LNCaP clone FGC (cell line): Measurements from ENCODE around the gene SEMA3F.

Experiments used
- DNase-seq: peaks from one replicate; pipeline ENCODE4 v3.0.0-alpha.2; 2011; ENCODE audit warnings: low read depth
- H3K4me3 ChIP-seq: 2 replicates; pipeline ENCODE4 v1.5.1; 2011; ENCODE audit warnings: mild to moderate bottlenecking, low read depth, low read length, control low read depth
- CTCF ChIP-seq: IDR thresholded peaks from 2 replicates; pipeline ENCODE4 v1.5.1; 2012; ENCODE audit warnings: mild to moderate bottlenecking; ENCODE audit not compliant: control insufficient read depth, insufficient read depth; ENCODE audit errors: extremely low read depth

SEMA3F gene

GRCh38 chr3:50138266-50139200 is 16.6 kb upstream of the SEMA3F start:
- no peak for DNase-seq
- TF ChIP-seq CTCF, result no peak
- H3K4me3 ChIP-seq, result no peak overlapping the region

- no peak for DNase-seq
- TF ChIP-seq CTCF, result no peak
- H3K4me3 ChIP-seq, result no peak overlapping the region
Observed at GRCh38 chr3:50139308-50139707, 15.8 kb upstream of the SEMA3F start.

- no peak overlapping the region for H3K4me3 ChIP-seq
- DNase-seq, result no peak
- no peak for TF ChIP-seq CTCF
Observed at GRCh38 chr3:50139718-50140423, 15.3 kb upstream of the SEMA3F start.

- no peak for TF ChIP-seq CTCF
- DNase-seq, result no peak
Observed at GRCh38 chr3:50140990-50141389, 14.1 kb upstream of the SEMA3F start.

GRCh38 chr3:50146316-50146901 is 8.7 kb upstream of the SEMA3F start:
- DNase-seq, result no peak
- H3K4me3 ChIP-seq, result no peak overlapping the region
- 0 out of 2 replicates have a peak, but pooled peaks have one; percentile 11 for TF ChIP-seq CTCF

More at GRCh38 chr3:50140990-50141389, 14.1 kb upstream of the SEMA3F start:
- no peak overlapping the region for H3K4me3 ChIP-seq

- H3K4me3 ChIP-seq, result no peak overlapping the region
- TF ChIP-seq CTCF, result no peak
- no peak for DNase-seq
Observed at GRCh38 chr3:50147016-50147415, 8.1 kb upstream of the SEMA3F start.
